Adrenal gland (tissue), 5 donors: Measurements from ENCODE around the gene PPP6R2.

Source experiments
- CTCF ChIP-seq, 6 experiments: fragments of 450-650 bp in 4 of 6; fragments of 200-600 bp in 2 of 6; sonication (generic) in 1 of 6; IDR thresholded peaks; 1 replicate in 5 of 6; 2 replicates in 1 of 6; pipeline versions ENCODE4 v1.5.1 to v1.8.0; 2016 to 2021; ENCODE audit warnings: antibody characterized with exemption in 6 of 6, mild to moderate bottlenecking in 2 of 6, moderate library complexity in 1 of 6
- POLR2A ChIP-seq, 2 donors: fragments of 450-650 bp; IDR thresholded peaks; one replicate each; pipeline ENCODE4 v1.6.1; 2017; ENCODE audit warnings: antibody characterized with exemption in 2 of 2, mild to moderate bottlenecking in 2 of 2, moderate library complexity in 1 of 2
- donor health status: DM: no; HTN: no; CAD: no.

DNA sequence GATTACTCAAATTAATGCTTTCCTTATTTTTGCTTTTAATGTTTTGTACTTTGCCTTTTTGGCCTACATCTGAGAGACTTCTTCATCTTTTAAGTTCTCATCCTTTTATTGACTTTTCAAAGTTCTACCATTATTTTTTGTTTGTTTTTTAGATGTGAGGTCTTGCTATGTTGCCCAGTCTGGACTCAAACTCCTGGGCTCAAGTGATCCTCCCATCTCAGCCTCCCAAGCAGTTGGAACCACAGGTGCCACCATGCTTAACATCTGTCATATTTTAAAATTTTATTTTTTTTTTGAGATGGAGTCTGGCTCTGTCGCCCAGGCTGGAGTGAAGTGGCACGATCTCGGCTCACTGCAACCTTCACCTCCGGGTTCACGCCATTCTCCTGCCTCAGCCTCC is 57.8 kb downstream of the PPP6R2 start:
- TF ChIP-seq CTCF (IDR thresholded peaks at IDR 0.05) = no peak
- no peak for TF ChIP-seq POLR2A (IDR thresholded peaks at IDR 0.05)
